H9 (cell line): ENCODE measurements around the gene EMC8. TPM values are rescaled to one million over a fixed set of nuclear protein-coding genes. Genes with fewer than 3 reads are reported as not detected.
"Not testable (repeated sequence)": the region's sequence is repeated elsewhere in the genome, so short reads cannot be mapped to it uniquely, and the experiment has no call there.

Source experiments
- DNase-seq: peaks from one replicate; pipeline ENCODE4 v3.0.0-alpha.2; 2017
- H2AFZ ChIP-seq: one replicate; pipeline ENCODE4 v1.6.1; 2013; ENCODE audit warnings: mild to moderate bottlenecking, low read length, control low read depth, moderate library complexity
- H2AK5ac ChIP-seq: 2 replicates; pipeline ENCODE4 v1.6.1; 2013; ENCODE audit warnings: low read length, control low read depth, mixed read lengths; ENCODE audit not compliant: insufficient read length
- H2BK120ac ChIP-seq: one replicate; pipeline ENCODE4 v1.6.1; 2013; ENCODE audit warnings: low read depth, mild to moderate bottlenecking, low read length, control low read depth, inconsistent platforms; ENCODE audit not compliant: poor library complexity, severe bottlenecking
- H2BK12ac ChIP-seq: 2 replicates; pipeline ENCODE4 v1.6.1; 2013; ENCODE audit warnings: low read length, control low read depth, mixed read lengths, low read depth; ENCODE audit not compliant: insufficient read length
- H2BK15ac ChIP-seq: 2 replicates; pipeline ENCODE4 v1.6.1; 2013; ENCODE audit warnings: low read depth, low read length, control low read depth
- H2BK20ac ChIP-seq: one replicate; pipeline ENCODE4 v1.6.1; 2013; ENCODE audit warnings: low read depth, mild to moderate bottlenecking, low read length, control low read depth, inconsistent platforms; ENCODE audit not compliant: poor library complexity, severe bottlenecking
- H2BK5ac ChIP-seq: 2 replicates; pipeline ENCODE4 v1.6.1; 2013; ENCODE audit warnings: low read length, control low read depth, mixed read lengths; ENCODE audit not compliant: insufficient read length
- H3K14ac ChIP-seq: 2 replicates; pipeline ENCODE4 v1.6.1; 2013; ENCODE audit warnings: low read length, control low read depth; ENCODE audit not compliant: insufficient read depth
- H3K18ac ChIP-seq: 2 replicates; pipeline ENCODE4 v1.6.1; 2013; ENCODE audit warnings: low read depth, mild to moderate bottlenecking, mixed read lengths, low read length, control low read depth; ENCODE audit not compliant: insufficient read length
- H3K23ac ChIP-seq: 2 replicates; pipeline ENCODE4 v1.6.1; 2013; ENCODE audit warnings: low read length, control low read depth, mixed read lengths, low read depth; ENCODE audit not compliant: insufficient read length
- H3K23me2 ChIP-seq: 2 replicates; pipeline ENCODE4 v1.6.1; 2013; ENCODE audit warnings: low read depth, mild to moderate bottlenecking, mixed read lengths, low read length, control low read depth; ENCODE audit not compliant: insufficient read length, poor library complexity, severe bottlenecking
- H3K27ac ChIP-seq: 2 replicates; pipeline ENCODE4 v1.5.1; 2013; ENCODE audit warnings: low read length, control low read depth, mixed read lengths, low read depth; ENCODE audit not compliant: insufficient read length
- H3K27me3 ChIP-seq: 2 replicates; pipeline ENCODE4 v1.6.1; 2013; ENCODE audit warnings: low read length, control low read depth, inconsistent platforms; ENCODE audit not compliant: insufficient read depth
- H3K4ac ChIP-seq: 2 replicates; pipeline ENCODE4 v1.6.1; 2013; ENCODE audit warnings: low read depth, mild to moderate bottlenecking, control low read depth, inconsistent platforms, low read length, moderate library complexity
- H3K4me1 ChIP-seq: 2 replicates; pipeline ENCODE4 v1.6.1; 2013; ENCODE audit warnings: low read length, control low read depth, inconsistent platforms; ENCODE audit not compliant: insufficient read depth
- H3K4me2 ChIP-seq: 2 replicates; pipeline ENCODE4 v1.6.1; 2013; ENCODE audit warnings: low read length, control low read depth, mixed read lengths; ENCODE audit not compliant: insufficient read length, insufficient read depth
- H3K56ac ChIP-seq: 2 replicates; pipeline ENCODE4 v1.6.1; 2013; ENCODE audit warnings: low read depth, mild to moderate bottlenecking, mixed read lengths, low read length, control low read depth; ENCODE audit not compliant: insufficient read length
- H3K79me1 ChIP-seq: 2 replicates; pipeline ENCODE4 v1.6.1; 2013; ENCODE audit warnings: low read depth, mild to moderate bottlenecking, moderate library complexity, low read length, control low read depth, inconsistent platforms; ENCODE audit not compliant: insufficient read depth, poor library complexity, severe bottlenecking
- H3K79me2 ChIP-seq: 2 replicates; pipeline ENCODE4 v1.6.1; 2013; ENCODE audit warnings: low read length, control low read depth, inconsistent platforms; ENCODE audit not compliant: insufficient read depth
- H3K9ac ChIP-seq: 2 replicates; pipeline ENCODE4 v1.6.1; 2013; ENCODE audit warnings: low read length, control low read depth, mixed read lengths; ENCODE audit not compliant: insufficient read length; ENCODE audit errors: extremely low read depth
- H3K9me3 ChIP-seq: one replicate; pipeline ENCODE4 v1.6.1; 2013; ENCODE audit warnings: low read depth, low read length, inconsistent platforms; ENCODE audit not compliant: control insufficient read depth
- H3T11ph ChIP-seq: one replicate; pipeline ENCODE4 v1.6.1; 2013; ENCODE audit warnings: mild to moderate bottlenecking, low read length, control low read depth, inconsistent platforms
- H4K20me1 ChIP-seq: one replicate; pipeline ENCODE4 v1.6.1; 2013; ENCODE audit not compliant: control insufficient read depth, insufficient read length, insufficient read depth
- H4K5ac ChIP-seq: 2 replicates; pipeline ENCODE4 v1.6.1; 2013; ENCODE audit warnings: low read depth, mild to moderate bottlenecking, mixed read lengths, low read length, control low read depth; ENCODE audit not compliant: insufficient read length
- H4K8ac ChIP-seq: replicated peaks from 2 replicates; pipeline ENCODE4 v1.6.1; 2013; ENCODE audit warnings: low read length, control low read depth, mixed read lengths, low read depth; ENCODE audit not compliant: insufficient read length
- H4K91ac ChIP-seq: 2 replicates; pipeline ENCODE4 v1.6.1; 2013; ENCODE audit warnings: low read depth, mild to moderate bottlenecking, moderate library complexity, mixed read lengths, low read length, control low read depth; ENCODE audit not compliant: insufficient read length
- H3K27ac Mint-ChIP-seq, 3 experiments: 2 replicates in 2 of 3; 3 replicates in 1 of 3; pipeline ENCODE4 v1.8.0; 2020 to 2021; ENCODE audit warnings: mixed read lengths in 3 of 3, mild to moderate bottlenecking in 1 of 3, moderate library complexity in 1 of 3
- H3K27me3 Mint-ChIP-seq: 2 replicates; pipeline ENCODE4 v1.8.0; 2021; ENCODE audit warnings: low read depth, mild to moderate bottlenecking, moderate library complexity, mixed read lengths
- H3K36me3 Mint-ChIP-seq, 3 experiments: 2 replicates in 2 of 3; 3 replicates in 1 of 3; pipeline ENCODE4 v1.8.0; 2020 to 2021; ENCODE audit warnings: low read depth in 3 of 3, mixed read lengths in 3 of 3; ENCODE audit not compliant: insufficient read depth in 1 of 3
- H3K4me1 Mint-ChIP-seq, 2 experiments: 2 replicates each; pipeline ENCODE4 v1.8.0; 2020; ENCODE audit warnings: mixed read lengths in 2 of 2
- H3K4me3 Mint-ChIP-seq, 2 experiments: 2 replicates in 1 of 2; 3 replicates in 1 of 2; pipeline ENCODE4 v1.8.0; 2020 to 2021; ENCODE audit warnings: mild to moderate bottlenecking in 2 of 2, mixed read lengths in 2 of 2, moderate library complexity in 1 of 2
- H3K9me3 Mint-ChIP-seq, 2 experiments: 2 replicates in 1 of 2; 3 replicates in 1 of 2; pipeline ENCODE4 v1.8.0; 2020; ENCODE audit warnings: mild to moderate bottlenecking in 2 of 2, mixed read lengths in 2 of 2, moderate library complexity in 1 of 2
- WGBS: extraction: QIAGEN DNeasy Blood & Tissue Kit; methylation state at CpG from one replicate; pipeline ENCODE4 v1.1.7; 2013; ENCODE audit warnings: missing lambda C conversion rate, low lambda C conversion rate, mixed read lengths; ENCODE audit not compliant: insufficient read length; ENCODE audit errors: extremely low coverage; 5-methylcytosine and 5-hydroxymethylcytosine counted together
- total RNA-seq: library from RNA; stranded (reverse); gene quantifications from 2 replicates; pipeline ENCODE4 v1.2.1, GENCODE V29; 2021
- TF ChIP-seq, protein P1 (sequence below): fragments of 200-600 bp; sonication (generic); conservative IDR thresholded peaks from 3 replicates; pipeline ENCODE4 v1.8.0; 2021; ENCODE audit warnings: antibody characterized with exemption, mild to moderate bottlenecking

The EMC8 gene
- total RNA-seq, 1 experiment from 2014 or later = 52.3 TPM

DNA sequence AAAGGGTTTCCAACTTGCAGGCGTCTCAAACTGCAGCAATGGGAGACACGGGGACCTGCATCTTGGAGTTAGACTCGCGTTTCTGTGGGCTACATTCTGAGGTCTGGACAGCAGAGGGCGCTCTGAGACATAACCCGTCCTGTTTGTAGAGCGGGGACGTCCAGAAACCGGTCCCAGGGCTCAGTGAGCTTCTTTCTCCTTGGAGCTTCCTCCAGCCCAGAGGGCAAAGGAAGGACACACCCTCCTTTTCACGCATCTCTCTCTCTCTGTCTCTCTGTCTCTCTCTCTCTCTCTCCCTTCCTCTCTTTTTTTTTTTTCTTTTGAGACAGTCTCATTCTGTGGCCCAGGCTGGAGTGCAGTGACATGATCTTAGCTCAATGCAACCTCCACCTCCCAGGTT lies 19.9 kb upstream of the EMC8 start:
- Histone ChIP-seq H3K56ac (no peak overlapping the region), H3K23ac (no peak overlapping the region), H2BK5ac (no peak overlapping the region), H3K18ac (no peak overlapping the region), H3T11ph (no peak overlapping the region), H2AK5ac (no peak overlapping the region), H4K8ac (no peak overlapping the region), H4K5ac (no peak overlapping the region), H3K9me3 (no peaks in the 10 kb centered on the region), H3K27ac (no peak overlapping the region), H2AFZ (no peak overlapping the region), H3K9ac (no peak overlapping the region), H2BK15ac (no peak overlapping the region), H2BK20ac (no peak overlapping the region), H3K79me2 (no peaks in the 10 kb centered on the region), H3K4ac (no peak overlapping the region), H3K79me1 (no peaks in the 10 kb centered on the region), H4K20me1 (no peaks in the 10 kb centered on the region), H3K4me1 (no peaks in the 10 kb centered on the region), H3K27me3 (no peaks in the 10 kb centered on the region), H4K91ac (no peak overlapping the region), H3K23me2 (no peaks in the 10 kb centered on the region), H2BK12ac (no peak overlapping the region), H3K14ac (no peak overlapping the region), H3K4me2 (no peak overlapping the region), H2BK120ac (no peak overlapping the region)
- Mint-ChIP-seq H3K27me3 (peaks cover 37% of the 10 kb centered on the region), H3K36me3 (no peaks in the 10 kb centered on the region), H3K4me1 (peaks cover 3 to 4% of the 10 kb centered on the region in 2 experiments), H3K9me3 (no peaks in the 10 kb centered on the region), H3K4me3 (no peak overlapping the region), H3K27ac (no peak overlapping the region)
- no CpG with 5 or more reads among the region's 10 CpGs for WGBS
- DNase-seq = peak; percentile 93
- TF ChIP-seq, protein P1, sequence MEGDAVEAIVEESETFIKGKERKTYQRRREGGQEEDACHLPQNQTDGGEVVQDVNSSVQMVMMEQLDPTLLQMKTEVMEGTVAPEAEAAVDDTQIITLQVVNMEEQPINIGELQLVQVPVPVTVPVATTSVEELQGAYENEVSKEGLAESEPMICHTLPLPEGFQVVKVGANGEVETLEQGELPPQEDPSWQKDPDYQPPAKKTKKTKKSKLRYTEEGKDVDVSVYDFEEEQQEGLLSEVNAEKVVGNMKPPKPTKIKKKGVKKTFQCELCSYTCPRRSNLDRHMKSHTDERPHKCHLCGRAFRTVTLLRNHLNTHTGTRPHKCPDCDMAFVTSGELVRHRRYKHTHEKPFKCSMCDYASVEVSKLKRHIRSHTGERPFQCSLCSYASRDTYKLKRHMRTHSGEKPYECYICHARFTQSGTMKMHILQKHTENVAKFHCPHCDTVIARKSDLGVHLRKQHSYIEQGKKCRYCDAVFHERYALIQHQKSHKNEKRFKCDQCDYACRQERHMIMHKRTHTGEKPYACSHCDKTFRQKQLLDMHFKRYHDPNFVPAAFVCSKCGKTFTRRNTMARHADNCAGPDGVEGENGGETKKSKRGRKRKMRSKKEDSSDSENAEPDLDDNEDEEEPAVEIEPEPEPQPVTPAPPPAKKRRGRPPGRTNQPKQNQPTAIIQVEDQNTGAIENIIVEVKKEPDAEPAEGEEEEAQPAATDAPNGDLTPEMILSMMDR = peak; percentile 86

DNA sequence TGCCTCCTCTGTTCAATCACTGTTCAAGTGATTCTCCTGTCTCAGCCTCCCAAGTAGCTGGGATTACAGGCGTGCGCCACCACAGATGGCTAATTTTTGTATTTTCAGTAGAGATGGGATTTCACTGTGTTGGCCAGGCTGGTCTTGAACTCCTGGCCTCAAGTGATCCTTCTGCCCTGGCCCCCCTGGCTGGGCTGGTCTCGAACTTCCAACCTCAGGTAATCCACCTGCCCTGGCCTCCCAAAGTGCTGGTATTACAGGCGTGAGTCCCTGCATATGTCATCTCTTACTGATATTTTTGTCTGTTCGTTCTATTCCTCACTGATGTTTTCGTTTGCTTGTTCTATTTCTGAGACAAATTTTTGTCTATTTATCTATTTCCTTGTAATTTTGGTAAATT lies 17.9 kb upstream of the EMC8 start:
- DNase-seq, H4K20me1 ChIP-seq, H4K91ac ChIP-seq, H3K4me3 Mint-ChIP-seq, H3T11ph ChIP-seq, H3K9me3 ChIP-seq, H3K4ac ChIP-seq, H3K4me1 Mint-ChIP-seq, H2BK5ac ChIP-seq, H2AFZ ChIP-seq, H3K79me1 ChIP-seq, H3K4me2 ChIP-seq, H2BK20ac ChIP-seq, H3K23me2 ChIP-seq, H3K36me3 Mint-ChIP-seq, H3K79me2 ChIP-seq, H3K9ac ChIP-seq, H3K14ac ChIP-seq, H3K23ac ChIP-seq, H3K27ac Mint-ChIP-seq, H3K56ac ChIP-seq, H3K4me1 ChIP-seq, H3K18ac ChIP-seq, H4K8ac ChIP-seq, H2BK120ac ChIP-seq, H3K27ac ChIP-seq, H4K5ac ChIP-seq, H3K27me3 ChIP-seq, H2BK12ac ChIP-seq, H2AK5ac ChIP-seq, H3K9me3 Mint-ChIP-seq, H2BK15ac ChIP-seq: not testable (repeated sequence)
- H3K27me3 Mint-ChIP-seq = peaks cover 47% of the 10 kb centered on the region
- no CpG with 5 or more reads among the region's 6 CpGs for WGBS
